Sciatic nerve (tissue), 2 donors: ENCODE measurements around the gene BMP3. TPM values are rescaled to one million over a fixed set of nuclear protein-coding genes. Genes with fewer than 3 reads are reported as not detected.

Experiments
- ATAC-seq: fragments of 200-7000 bp; cut with Tn5 transposase; one replicate; pipeline ENCODE4 v1.9.1; 2020; ENCODE audit warnings: mild to moderate bottlenecking, moderate library complexity
- DNase-seq: peaks from one replicate; pipeline ENCODE4 v3.0.0-alpha.2; 2020; ENCODE audit warnings: low spot score
- intact Hi-C: fragments of 100-400 bp; cut with DNase I; formaldehyde crosslinking; loops from one replicate; pipeline ENCODE4 v1.14.2; 2022
- total RNA-seq: library from RNA; stranded (reverse); fragmentation: NEBNext Ultra II Directional; extraction: Animal tissue kit (Norgen Biotek cat#: 25700); gene quantifications from one replicate; pipeline ENCODE4 v1.2.1, GENCODE V29; 2021
- donor health status: DM: no; HTN: no; CAD: no.
- donor health status: DM: no; HTN: no; CAD: no.

BMP3 gene
- total RNA-seq, 1 donor from 2014 or later = 14.8 TPM

GRCh38 chr4:81038636-81039350 lies 8.3 kb downstream of the BMP3 start:
- ATAC-seq (no peak), DNase-seq (no peak)
- intact Hi-C loops = no loop called here

- intact Hi-C loops = no loop called here
- DNase-seq (no peak), ATAC-seq (peak; percentile 56)
Observed at GRCh38 chr4:81039351-81039972, 9.0 kb downstream of the BMP3 start.

DNA sequence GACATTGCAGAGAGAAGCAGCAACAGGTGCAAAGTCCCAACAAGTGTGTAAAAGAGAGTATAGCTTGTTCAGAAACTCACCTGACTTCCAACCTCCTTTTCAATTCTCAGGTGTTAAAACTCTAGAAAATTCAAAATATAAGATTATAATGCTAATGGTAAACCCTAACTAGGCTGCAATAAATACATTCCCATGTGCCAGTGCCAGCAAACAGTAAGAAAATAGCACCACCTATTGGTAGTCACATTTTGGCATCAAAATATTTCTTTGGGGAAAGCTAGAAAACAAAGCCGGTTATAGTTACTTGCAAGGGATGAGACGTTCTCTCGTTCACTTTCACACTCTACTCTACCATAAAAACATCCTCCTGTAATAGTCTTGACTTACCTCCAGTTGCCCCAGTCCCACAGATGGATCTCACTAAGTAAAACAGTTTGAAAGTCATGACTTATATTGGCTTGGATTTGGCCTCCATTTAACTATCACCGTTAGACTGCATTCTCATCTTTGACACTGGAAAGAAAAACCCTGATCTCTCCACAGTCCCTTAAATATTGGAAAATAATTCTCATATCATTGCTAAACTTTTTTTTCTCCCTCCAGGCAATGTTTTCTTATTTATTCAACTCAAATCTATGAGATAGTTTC lies 9.6 kb downstream of the BMP3 start:
- DNase-seq (no peak), ATAC-seq (peak; percentile 51)
- intact Hi-C loops = no loop called here

- intact Hi-C loops = no loop called here
- ATAC-seq (no peak), DNase-seq (no peak)
Observed at GRCh38 chr4:81042578-81043365, 12.3 kb downstream of the BMP3 start.

DNA sequence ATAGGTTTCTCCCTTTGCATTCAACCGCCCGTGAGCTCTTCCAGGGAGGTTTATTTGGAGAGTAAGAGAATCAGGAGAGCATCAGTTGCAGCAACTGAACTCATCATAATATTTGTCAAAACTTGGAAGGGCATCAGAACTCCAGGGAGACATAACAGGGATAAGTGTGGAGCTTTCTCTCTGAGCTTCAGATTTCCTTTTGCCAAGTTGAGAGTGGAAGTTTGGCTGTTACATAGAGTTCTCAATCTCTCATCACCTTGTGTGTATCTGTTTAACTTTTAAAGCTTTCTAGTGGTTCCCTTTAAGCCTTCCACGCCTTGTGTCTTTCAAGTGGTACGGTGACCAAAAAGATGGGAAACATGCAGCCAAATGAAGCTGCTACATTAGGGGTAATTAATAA lies 18.8 kb downstream of the BMP3 start:
- intact Hi-C loops = no loop called here
- DNase-seq = no peak
- ATAC-seq = peak; percentile 82

- peak; percentile 72 for ATAC-seq
- intact Hi-C loops = no loop called here
- no peak for DNase-seq
Observed at GRCh38 chr4:81049907-81050306, 19.4 kb downstream of the BMP3 start.

DNA sequence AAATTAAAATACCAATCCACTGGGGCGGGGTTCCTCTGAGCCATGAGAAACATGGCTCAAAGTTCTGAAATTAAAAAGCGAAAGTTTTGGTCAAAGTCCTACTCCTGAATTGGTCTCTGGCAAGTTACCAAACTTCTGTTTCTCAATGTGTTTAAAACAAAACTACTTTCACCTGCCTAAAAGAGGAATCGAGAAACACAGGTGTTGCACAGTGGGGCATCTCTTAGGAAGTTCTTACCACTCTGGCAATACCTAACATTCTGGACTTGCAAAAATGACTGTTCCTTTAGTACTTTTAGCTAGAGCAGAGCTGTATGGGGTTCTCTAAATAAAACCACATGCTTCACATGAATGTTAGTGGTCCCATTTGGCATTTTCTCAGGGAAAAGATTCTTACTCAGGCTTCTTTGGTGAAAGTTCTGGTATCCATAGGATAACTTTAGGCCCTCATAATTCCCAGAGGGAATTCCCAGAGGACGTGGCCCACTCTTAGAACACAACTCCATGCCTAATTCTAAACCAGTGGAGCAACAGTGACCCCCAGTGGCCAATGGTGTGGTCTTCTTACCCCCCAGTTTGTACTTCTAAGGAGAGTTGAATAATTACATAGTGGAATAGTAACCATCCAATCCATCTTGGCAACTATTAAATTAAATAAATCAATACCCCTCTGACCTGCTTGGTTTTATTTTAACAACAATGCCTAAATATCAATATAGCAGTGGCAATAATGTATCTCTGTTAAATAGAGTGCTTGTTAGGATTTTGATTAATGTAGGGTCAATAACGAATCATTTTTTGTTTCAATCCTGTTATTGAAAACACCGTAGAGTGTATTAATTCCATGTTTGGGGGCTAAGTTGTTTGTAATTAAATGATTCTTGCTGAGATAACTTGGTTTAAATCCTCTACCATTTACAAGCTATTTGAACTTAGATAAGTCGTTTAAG lies 21.9 kb downstream of the BMP3 start:
- DNase-seq (peak; percentile 78), ATAC-seq (peak; percentile 81)
- intact Hi-C loops = no loop called here

DNA sequence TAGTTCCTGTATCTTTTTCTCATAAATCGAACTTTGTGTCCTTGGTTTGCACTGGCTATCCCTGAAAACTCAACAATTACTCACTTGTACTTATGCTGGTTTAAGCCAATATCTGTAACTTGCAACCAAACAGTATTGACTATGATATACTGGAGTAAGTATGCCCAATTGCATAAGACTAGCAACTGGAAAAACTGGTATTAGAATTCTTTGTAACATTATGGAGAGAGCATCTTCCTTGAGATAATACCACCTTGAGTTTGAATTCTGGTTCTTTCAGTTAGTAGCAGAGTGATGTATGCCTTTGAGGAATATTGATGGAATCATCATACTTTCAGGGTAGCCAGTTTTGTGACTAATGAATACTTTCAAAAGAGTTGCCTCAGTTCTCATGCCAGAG lies 28.1 kb downstream of the BMP3 start:
- no peak for DNase-seq
- no peak for ATAC-seq
- intact Hi-C loops = no loop called here

- ATAC-seq = no peak
- no peak for DNase-seq
- intact Hi-C loops = no loop called here
Observed at GRCh38 chr4:81060587-81061343, 30.3 kb downstream of the BMP3 start.

- no peak for DNase-seq
- intact Hi-C loops = no loop called here
- no peak for ATAC-seq
Observed at GRCh38 chr4:81061344-81061730, 30.8 kb downstream of the BMP3 start.

DNA sequence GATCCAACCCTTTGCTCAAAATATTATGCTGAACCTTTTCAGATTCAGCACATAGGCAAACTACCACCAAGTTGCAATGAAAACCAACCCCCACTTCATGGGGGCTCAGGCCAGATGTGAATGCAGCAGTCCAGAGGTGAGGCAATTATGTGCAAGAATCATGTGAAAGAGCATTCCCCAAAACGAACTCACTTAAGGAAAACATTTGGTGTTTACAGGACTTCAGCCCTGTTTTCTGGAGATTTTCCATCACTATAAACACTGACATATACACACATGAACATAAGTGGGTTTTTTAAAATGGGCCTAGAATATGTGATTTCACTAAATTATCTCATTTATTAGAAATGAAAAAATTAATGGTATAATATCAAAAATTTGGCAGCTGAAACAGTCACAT lies 31.5 kb downstream of the BMP3 start:
- intact Hi-C loops = no loop called here
- no peak for ATAC-seq
- no peak for DNase-seq

GRCh38 chr4:81065446-81065845 lies 34.9 kb downstream of the BMP3 start:
- intact Hi-C loops = no loop called here
- ATAC-seq (no peak), DNase-seq (no peak)

DNA sequence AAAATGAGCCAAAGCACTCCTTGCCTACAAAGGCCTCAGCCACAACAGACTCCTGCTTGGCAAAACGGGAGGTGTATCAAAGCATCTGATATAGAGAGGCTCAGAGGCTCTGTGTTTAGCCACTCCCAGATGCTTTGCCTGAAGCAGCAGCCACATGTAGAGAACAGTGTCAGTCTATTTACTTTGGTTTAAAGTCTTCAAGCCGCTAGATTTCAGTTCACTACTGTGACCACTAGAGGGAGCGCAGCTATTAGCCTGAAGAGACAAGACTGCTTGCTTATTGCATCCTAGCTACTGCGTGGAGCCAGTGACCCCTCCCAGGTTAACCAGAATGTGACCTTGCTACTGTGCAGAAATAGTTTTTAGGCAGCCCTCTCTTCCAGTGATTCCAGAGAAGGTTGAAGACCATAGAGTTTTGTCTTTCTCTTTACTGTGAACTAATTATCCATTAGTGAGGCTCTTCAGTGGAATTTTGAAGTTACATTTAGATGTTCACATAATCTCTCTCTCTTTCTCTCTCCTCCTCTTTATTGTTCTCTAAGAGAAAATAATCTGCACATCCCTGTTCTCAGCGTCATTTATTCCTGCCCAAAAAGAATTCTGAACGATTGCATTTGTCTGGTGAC lies 39.3 kb downstream of the BMP3 start:
- DNase-seq = peak; percentile 70

GRCh38 chr4:81071013-81071412 lies 40.5 kb downstream of the BMP3 start:
- intact Hi-C loops = no loop called here
- DNase-seq (no peak), ATAC-seq (no peak)

More for the DNA sequence above, 39.3 kb downstream of the BMP3 start:
- ATAC-seq = peak; percentile 83
- intact Hi-C loops = no loop called here

- ATAC-seq (no peak), DNase-seq (no peak)
- intact Hi-C loops = no loop called here
Observed at GRCh38 chr4:81081156-81081555, 50.6 kb downstream of the BMP3 start.

DNA sequence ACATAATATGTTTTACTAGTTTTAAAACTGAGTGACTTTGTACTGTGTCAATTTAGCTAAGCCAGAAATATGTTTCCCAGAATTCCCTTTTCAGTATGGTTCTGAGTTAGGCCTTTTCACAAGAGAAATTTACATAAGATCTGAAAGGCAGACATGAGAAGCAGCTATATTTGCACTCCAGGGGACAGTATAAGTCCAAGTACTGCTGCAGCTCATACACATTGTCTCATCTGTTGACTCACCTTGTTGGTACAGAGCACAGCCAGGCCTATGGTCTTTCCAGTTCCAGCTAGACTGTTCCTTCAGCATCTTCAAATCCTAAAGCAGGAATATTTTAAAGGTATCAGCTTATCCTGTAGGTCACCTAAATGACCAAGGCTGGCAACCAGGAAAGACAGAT lies 53.5 kb downstream of the BMP3 start:
- DNase-seq (no peak), ATAC-seq (no peak)
- intact Hi-C loops = no loop called here

DNA sequence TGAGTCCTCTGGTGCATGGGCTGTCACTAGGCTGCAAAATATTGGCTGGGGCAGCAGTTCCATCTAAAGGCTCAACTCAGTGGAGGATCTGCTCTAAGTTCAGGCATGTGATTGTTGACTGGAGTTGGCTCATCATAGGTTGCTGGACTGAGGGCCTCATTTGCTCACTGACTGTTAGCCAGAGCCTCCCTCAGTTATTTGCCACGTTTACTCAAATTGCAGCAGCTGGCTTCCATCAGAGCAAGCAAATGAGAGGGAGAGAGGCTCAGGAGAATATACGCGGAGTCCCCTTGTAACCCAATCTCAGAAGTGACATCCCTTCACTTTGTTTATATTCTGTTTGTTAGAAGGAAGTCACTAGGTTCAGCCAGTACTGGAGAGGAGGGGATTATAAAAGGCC lies 54.1 kb downstream of the BMP3 start:
- intact Hi-C loops = no loop called here
- DNase-seq (no peak), ATAC-seq (no peak)

DNA sequence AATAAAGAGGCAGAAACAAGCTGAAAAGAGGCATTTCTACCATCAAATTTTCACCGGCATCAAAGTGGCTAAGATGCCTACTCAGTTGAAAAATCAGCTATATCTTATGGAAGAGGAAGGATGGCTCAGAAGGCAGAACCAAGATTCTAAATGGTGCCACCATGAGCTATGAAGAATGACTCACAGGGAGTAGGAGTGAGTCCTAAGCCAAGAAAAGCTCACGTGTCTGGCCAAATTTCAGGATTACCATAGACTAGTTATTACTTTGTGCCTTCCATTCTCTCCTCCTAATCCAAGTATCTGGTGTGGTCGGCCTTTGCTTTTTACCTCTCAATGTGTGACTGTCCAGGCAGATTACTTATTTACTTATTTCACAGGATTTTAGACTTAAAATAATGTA lies 54.8 kb downstream of the BMP3 start:
- no peak for DNase-seq
- intact Hi-C loops = no loop called here
- no peak for ATAC-seq
